HG03439 (cell line): ENCODE results near the gene BAG3.

Experiments
- ATAC-seq: cut with Tn5 transposase; IDR thresholded peaks from one replicate; pipeline ENCODE4 v1.9.1; 2021; ENCODE audit warnings: mild to moderate bottlenecking, moderate library complexity; ENCODE audit not compliant: unreplicated experiment

The BAG3 gene

DNA sequence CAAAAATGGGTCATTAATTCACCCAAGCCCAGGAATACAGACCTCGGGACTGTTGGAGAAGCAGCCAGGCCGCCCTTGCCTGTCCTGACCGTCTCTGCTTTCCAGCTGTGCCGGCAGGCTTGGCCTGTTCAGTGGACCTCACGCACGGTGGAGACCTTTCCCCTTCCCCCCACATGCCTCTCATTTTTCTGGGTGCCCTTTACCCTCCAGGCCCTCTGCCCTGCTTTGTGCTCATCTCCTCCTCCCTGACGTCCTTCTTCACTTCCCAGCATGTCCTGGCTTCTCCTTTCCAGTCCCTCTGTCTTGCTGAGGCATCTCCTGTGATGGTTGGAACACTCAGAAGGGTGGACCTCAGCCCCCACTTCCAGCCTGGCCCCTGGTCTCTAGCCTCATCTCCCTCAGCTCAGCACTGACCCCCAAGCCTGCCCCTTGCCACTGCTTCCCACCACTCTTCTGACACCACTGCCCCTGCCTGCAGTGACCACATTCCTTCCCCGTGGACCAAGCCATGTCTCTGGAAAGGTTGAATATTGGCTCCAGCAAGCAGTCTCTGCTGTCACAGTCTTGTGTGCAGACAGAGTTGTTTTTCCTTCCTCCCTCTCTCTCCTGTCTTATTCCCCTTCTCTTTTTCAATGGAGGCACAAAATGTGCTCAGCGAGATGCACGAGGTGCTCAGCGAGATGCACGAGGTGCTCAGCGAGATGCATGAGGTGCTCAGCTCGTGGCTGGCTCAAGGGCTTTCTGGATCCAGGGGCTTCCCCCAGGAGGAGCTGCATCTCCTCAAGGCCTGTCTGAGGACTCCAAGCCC is 14.9 kb downstream of the BAG3 start:
- no peak for ATAC-seq

DNA sequence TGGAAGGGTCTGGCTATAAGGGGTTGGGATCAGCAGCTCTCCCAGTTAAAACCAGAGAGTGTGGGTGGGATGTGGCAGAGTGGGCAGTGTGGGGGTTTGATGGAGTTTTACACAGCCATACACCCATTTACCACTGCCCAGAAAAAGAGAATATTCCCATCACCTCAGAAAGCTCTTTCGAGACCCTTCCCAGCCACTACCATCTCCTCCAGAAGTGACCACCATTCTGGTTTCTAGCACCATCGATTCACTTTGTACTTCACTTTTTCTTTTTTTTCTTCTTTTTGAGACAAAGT is 15.5 kb downstream of the BAG3 start:
- ATAC-seq = no peak

GRCh38 chr10:119667562-119668328 is 16.6 kb downstream of the BAG3 start:
- no peak for ATAC-seq

- ATAC-seq = no peak
These were observed 17.3 kb downstream of the BAG3 start for GRCh38 chr10:119668461-119668860.

DNA sequence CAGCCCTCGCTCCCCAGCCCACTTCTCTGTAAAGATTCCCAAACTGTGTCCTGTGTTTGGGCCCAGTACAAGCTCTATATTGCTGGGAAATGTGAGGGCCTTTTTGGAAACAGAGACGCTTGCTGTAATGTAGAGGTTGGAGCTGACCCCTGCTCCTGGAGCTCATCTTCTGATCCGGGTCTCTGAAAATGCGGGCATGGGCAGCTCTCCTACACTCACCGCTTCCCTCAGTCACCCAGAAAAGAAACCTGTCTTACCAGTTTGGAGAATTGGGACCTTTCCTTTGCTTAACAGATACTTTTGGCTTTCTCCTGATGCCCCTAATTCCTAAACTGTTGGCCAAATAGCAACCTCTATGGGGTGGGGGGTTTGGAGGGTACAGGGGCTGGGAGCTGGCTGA is 18.2 kb downstream of the BAG3 start:
- ATAC-seq = no peak

GRCh38 chr10:119669975-119670640 is 18.9 kb downstream of the BAG3 start:
- no peak for ATAC-seq

DNA sequence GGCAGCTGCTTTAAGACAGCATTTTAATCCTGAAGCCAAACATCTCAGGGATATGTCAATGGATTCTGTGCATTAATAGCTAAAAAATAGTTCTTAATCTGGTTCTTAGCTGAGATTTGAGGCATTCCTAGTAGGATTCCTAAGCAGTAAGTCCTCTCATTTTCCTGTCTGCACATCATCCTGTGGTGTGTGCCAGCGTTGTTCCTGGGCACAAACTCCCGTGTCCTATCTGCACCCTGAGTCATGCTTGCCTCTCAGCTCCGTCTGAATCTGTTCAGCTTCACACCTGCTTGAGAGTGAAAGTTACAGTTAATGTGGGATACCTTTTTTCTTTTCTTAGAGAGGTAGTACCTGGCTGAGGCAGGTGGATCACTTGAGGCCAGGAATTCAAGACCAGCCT is 19.5 kb downstream of the BAG3 start:
- no peak for ATAC-seq

DNA sequence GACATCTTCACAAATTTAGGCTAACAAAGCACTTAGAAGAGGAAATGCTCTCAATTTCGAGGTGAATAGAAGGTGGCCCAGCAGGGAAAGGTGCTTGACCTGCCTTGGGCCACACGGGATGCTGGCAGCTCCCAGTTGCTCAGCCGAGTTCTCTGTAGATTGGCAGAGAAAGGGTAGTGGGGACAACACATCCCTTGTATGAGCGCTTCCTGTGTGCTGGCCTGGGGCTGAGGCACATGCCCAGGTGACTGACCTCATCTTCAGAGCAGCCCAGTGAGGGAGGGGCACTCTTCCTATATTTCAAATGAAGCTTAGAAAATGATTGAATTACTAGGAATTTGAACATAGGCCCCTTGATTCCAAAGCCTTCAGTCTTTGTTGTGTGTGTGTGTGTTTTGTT is 20.2 kb downstream of the BAG3 start:
- no peak for ATAC-seq

DNA sequence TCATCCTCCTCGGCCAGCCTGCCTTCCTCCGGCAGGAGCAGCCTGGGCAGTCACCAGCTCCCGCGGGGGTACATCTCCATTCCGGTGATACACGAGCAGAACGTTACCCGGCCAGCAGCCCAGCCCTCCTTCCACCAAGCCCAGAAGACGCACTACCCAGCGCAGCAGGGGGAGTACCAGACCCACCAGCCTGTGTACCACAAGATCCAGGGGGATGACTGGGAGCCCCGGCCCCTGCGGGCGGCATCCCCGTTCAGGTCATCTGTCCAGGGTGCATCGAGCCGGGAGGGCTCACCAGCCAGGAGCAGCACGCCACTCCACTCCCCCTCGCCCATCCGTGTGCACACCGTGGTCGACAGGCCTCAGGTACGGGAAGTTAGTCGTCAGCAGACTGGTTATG is 21.1 kb downstream of the BAG3 start:
- ATAC-seq = no peak

DNA sequence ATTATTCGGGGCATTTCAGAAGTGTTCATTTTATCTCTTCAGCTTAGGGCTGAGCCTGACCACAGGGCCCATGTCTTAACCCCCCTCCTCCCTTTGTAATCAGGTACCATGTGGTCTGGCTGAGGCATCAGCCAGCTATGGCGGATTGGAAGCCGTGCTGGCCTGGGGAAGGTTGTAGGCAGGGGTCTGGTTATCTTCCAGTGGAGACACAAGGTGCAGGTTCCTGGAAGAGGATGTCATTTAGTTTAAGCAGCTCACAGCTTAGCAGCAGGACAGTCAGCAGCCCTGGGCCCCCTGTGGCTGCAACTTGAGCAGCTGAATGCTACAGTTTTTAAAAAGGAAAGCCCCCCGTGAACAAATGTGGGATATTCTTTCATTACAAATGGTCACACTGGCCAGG is 22.1 kb downstream of the BAG3 start:
- ATAC-seq = no peak

DNA sequence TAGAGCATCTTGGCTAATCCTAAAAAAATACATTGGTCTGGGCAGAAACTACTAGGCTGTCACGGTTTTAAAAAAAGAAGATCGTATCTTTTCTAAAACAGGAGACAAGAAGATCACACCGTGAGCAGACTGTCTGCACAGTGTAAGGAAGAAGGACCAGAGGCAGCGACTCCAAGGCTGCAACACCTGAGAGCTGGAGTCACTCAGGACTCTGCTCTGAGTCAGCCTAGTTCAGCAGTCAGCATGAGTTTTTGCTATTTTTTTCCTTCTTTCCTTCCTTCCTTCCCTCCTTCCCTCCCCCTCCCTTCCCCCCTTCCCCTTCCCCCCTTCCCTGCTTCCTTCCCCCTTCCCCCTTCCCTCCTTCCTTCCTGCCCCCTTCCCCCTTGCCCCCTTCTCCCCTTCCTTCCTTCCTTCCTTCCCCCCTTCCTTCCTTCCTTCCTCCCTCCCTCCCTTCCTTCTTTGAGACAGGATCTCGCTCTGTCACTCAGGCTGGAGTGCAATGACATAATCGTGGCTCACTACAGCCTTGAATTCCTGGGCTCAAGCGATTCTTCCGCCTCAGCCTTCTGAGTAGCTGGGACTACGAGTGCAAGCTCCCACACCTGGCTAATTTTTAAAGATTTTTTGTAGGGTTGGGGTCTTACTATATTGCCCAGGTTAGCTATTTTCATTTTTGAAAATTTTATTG is 24.4 kb downstream of the BAG3 start:
- ATAC-seq = no peak

DNA sequence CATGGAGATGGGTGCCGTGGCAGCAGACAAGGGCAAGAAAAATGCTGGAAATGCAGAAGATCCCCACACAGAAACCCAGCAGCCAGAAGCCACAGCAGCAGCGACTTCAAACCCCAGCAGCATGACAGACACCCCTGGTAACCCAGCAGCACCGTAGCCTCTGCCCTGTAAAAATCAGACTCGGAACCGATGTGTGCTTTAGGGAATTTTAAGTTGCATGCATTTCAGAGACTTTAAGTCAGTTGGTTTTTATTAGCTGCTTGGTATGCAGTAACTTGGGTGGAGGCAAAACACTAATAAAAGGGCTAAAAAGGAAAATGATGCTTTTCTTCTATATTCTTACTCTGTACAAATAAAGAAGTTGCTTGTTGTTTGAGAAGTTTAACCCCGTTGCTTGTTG is 25.9 kb downstream of the BAG3 start:
- no peak for ATAC-seq

DNA sequence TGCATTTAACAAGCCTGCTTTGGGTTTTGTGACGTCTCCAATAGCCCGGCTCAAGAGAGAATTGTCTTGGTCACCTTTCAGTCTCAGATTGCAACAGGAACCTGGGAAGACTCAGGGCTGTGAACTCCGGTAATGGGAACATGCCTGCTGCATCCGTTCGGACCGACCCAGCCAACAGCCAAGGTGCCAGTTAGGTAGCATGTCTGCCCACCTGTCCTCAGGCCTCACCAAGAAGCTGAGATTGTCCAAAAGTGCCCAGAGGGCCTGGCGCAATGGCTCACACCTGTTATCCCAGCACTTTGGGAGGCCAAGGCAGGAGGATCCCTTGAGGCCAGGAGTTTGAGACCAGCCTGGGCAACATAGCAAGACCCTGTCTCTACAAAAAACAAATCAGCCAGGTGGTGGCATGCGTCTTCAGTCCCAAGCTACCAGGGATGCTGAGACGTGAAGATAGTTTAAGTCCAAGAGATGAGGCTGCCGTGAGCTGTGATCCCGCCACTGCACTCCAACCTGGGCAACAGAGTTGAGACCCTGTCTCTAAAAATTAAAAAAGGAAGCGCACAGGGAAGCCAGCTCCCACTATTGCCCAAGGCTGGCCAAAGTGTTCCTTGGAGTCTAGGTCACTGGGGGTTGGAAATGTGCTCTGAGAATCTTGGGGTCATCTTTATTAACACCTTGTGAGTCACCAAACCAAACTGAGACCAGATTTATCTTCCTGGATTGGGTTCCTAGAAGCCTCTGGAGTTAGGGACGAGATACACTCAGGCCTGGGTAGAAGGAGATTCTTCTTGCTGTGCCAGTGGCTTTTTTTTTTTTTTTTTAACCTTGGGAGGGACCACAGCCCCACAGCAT is 26.9 kb downstream of the BAG3 start:
- no peak for ATAC-seq

- ATAC-seq = no peak
These were observed 28.3 kb downstream of the BAG3 start for GRCh38 chr10:119679480-119679829.

- ATAC-seq = no peak
These were observed 28.9 kb downstream of the BAG3 start for GRCh38 chr10:119680050-119680449.

DNA sequence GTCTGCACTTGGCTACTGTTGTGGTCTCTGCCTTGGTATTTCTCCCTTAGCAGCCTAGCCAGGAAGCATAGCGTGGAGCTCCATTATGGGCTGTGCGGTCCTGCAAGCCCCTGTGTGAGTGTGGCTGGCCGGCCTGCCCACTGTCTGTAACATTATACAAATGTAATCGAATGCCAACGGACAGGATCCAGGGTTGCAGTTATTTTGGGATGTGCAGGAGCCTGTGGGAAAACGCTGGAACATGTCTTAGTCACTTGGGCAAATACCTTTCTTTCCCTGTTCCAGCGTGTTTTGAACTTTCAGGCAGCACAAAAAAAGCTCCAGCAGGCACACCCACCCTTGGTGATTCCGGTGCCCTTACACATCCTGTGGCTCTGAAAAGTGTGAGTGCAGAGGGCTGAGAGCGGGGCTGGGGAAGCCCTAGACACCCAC is 29.5 kb downstream of the BAG3 start:
- no peak for ATAC-seq

DNA sequence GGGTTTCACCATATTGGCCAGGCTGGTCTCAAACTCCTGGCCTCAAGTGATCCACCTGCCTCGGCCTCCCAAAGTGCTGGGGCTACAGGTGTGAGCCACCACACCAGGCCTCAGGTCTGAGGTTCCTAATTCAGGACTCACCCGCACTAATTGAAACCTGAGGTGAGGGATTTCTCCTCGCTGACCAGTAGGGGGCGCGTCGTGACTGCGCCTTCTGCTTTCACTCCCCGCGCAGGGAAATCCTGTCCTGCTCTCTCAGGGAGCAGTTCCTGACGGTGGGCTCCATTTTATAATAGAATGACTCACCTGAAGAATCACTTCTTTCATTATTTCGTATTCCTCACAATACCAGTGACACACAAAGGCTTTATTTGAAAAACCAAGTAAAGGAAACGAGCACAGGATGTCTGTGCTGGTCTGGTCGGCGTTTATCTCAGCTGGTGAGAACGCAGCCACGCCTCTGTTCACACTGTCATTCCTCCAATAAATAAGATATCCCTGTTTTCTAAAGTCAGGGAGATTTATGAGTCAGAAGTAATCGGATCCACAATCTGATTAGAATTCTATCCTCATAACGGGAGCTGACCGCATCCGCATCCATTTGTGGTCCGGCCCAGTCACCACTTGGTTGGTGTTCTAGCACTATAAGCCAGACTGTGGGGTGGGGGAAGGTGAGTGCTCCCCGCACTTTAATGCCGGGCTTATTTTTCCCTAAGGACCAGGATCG is 35.4 kb downstream of the BAG3 start:
- ATAC-seq = peak; percentile 65

- ATAC-seq = no peak
These were observed 36.2 kb downstream of the BAG3 start for GRCh38 chr10:119687192-119688032.

GRCh38 chr10:119688033-119688508 is 36.9 kb downstream of the BAG3 start:
- no peak for ATAC-seq
